ENCODE results near the gene EIF2AK2.
"Not testable (repeated sequence)": the region's sequence is repeated elsewhere in the genome, so short reads cannot be mapped to it uniquely, and the experiment has no call there.

Gene EIF2AK2

GRCh38 chr2:37156857-37157714 is at the start of gene EIF2AK2:
TSS of gene EIF2AK2 (minus strand) at chr2:37156980. CDS start at chr2:37147806, 9,174 bp downstream.
- in situ Hi-C loops (cut with MboI; ENCODE audit: low sequenced_read_pairs), result no loop called here

- in situ Hi-C loops (cut with MboI; ENCODE audit: low sequenced_read_pairs), result no loop called here
These were observed 49.0 kb upstream of the EIF2AK2 start for GRCh38 chr2:37205689-37206341.

GRCh38 chr2:37205071-37205661 is 48.4 kb upstream of the EIF2AK2 start:
- in situ Hi-C loops (cut with MboI; ENCODE audit: low sequenced_read_pairs), result not testable (repeated sequence)

- in situ Hi-C loops (cut with MboI; ENCODE audit: low sequenced_read_pairs), result no loop called here
These were observed 46.9 kb upstream of the EIF2AK2 start for GRCh38 chr2:37203708-37204107.

GRCh38 chr2:37201766-37202165 is 45.0 kb upstream of the EIF2AK2 start:
- in situ Hi-C loops (cut with MboI; ENCODE audit: low sequenced_read_pairs), result no loop called here

- in situ Hi-C loops (cut with MboI; ENCODE audit: low sequenced_read_pairs), result no loop called here
These were observed 44.4 kb upstream of the EIF2AK2 start for GRCh38 chr2:37201208-37201607.

- in situ Hi-C loops (cut with MboI; ENCODE audit: low sequenced_read_pairs), result no loop called here
These were observed 41.9 kb upstream of the EIF2AK2 start for GRCh38 chr2:37198681-37199065.

GRCh38 chr2:37196320-37197195 is 39.8 kb upstream of the EIF2AK2 start, which contains the start of gene CEBPZOS:
TSS of gene CEBPZOS (plus strand) at chr2:37196496. CDS start at chr2:37199705, 3,209 bp downstream.
- in situ Hi-C loops (cut with MboI; ENCODE audit: low sequenced_read_pairs), result no loop called here

- in situ Hi-C loops (cut with MboI; ENCODE audit: low sequenced_read_pairs), result not testable (repeated sequence)
These were observed 39.1 kb upstream of the EIF2AK2 start for GRCh38 chr2:37195862-37196319.

GRCh38 chr2:37192551-37192950 is 35.8 kb upstream of the EIF2AK2 start:
- in situ Hi-C loops (cut with MboI; ENCODE audit: low sequenced_read_pairs), result no loop called here

- in situ Hi-C loops (cut with MboI; ENCODE audit: low sequenced_read_pairs), result no loop called here
These were observed 35.0 kb upstream of the EIF2AK2 start for GRCh38 chr2:37191747-37192146.

GRCh38 chr2:37191253-37191652 is 34.5 kb upstream of the EIF2AK2 start:
- in situ Hi-C loops (cut with MboI; ENCODE audit: low sequenced_read_pairs), result no loop called here

- in situ Hi-C loops (cut with MboI; ENCODE audit: low sequenced_read_pairs), result no loop called here
These were observed 33.5 kb upstream of the EIF2AK2 start for GRCh38 chr2:37190290-37190689.

GRCh38 chr2:37189452-37190153 is 32.8 kb upstream of the EIF2AK2 start:
- in situ Hi-C loops (cut with MboI; ENCODE audit: low sequenced_read_pairs), result no loop called here

GRCh38 chr2:37188570-37188969 is 31.8 kb upstream of the EIF2AK2 start, which contains the start of gene SULT6B1:
TSS of gene SULT6B1 (minus strand) at chr2:37188670. CDS start at chr2:37188640, 30 bp downstream.
- in situ Hi-C loops (cut with MboI; ENCODE audit: low sequenced_read_pairs), result no loop called here

GRCh38 chr2:37181726-37182684 is 25.2 kb upstream of the EIF2AK2 start:
- in situ Hi-C loops (cut with MboI; ENCODE audit: low sequenced_read_pairs), result no loop called here

- in situ Hi-C loops (cut with MboI; ENCODE audit: low sequenced_read_pairs), result no loop called here
These were observed 23.9 kb upstream of the EIF2AK2 start for GRCh38 chr2:37180640-37181039.

- in situ Hi-C loops (cut with MboI; ENCODE audit: low sequenced_read_pairs), result no loop called here
These were observed 23.3 kb upstream of the EIF2AK2 start for GRCh38 chr2:37180006-37180639.
